GM21526 (cell line): Measurements from ENCODE around the gene RDM1.
"Not testable (repeated sequence)": the region's sequence is repeated elsewhere in the genome, so short reads cannot be mapped to it uniquely, and the experiment has no call there.

Source experiments
- ATAC-seq: cut with Tn5 transposase; IDR thresholded peaks from one replicate; pipeline ENCODE4 v1.9.1; 2021; ENCODE audit warnings: moderate library complexity; ENCODE audit not compliant: unreplicated experiment, low FRiP score

The RDM1 gene, protein sequence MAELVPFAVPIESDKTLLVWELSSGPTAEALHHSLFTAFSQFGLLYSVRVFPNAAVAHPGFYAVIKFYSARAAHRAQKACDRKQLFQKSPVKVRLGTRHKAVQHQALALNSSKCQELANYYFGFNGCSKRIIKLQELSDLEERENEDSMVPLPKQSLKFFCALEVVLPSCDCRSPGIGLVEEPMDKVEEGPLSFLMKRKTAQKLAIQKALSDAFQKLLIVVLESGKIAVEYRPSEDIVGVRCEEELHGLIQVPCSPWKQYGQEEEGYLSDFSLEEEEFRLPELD

GRCh38 chr17:35930211-35931065 lies at the start of gene RDM1:
Gene RDM1, minus strand, starts transcription at chr17:35930773. Its CDS starts 46 bp downstream, at chr17:35930727.
- ATAC-seq, result no peak

- ATAC-seq, result no peak
Measured at GRCh38 chr17:35978346-35978745, 47.8 kb upstream of the RDM1 start.

DNA sequence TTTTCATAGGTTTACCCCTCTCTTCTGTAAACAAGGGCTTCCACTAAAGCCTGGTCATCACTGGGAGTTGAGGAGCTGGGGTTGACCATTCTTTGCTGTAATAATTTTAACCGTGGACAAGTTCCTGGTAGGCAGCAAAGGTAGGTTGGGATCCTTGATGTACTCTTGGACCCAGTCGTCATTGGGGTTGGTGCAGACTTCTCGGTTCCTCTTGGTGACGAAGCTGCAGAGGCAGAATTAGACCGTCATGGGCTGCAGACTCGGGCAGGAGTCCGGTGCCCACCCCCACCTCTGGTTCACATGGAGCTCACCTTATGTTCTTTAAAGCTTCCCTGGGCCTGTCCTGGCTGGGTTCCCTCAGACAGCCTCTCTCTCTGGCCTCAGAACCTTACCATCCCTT lies 46.9 kb upstream of the RDM1 start:
- ATAC-seq, result no peak

DNA sequence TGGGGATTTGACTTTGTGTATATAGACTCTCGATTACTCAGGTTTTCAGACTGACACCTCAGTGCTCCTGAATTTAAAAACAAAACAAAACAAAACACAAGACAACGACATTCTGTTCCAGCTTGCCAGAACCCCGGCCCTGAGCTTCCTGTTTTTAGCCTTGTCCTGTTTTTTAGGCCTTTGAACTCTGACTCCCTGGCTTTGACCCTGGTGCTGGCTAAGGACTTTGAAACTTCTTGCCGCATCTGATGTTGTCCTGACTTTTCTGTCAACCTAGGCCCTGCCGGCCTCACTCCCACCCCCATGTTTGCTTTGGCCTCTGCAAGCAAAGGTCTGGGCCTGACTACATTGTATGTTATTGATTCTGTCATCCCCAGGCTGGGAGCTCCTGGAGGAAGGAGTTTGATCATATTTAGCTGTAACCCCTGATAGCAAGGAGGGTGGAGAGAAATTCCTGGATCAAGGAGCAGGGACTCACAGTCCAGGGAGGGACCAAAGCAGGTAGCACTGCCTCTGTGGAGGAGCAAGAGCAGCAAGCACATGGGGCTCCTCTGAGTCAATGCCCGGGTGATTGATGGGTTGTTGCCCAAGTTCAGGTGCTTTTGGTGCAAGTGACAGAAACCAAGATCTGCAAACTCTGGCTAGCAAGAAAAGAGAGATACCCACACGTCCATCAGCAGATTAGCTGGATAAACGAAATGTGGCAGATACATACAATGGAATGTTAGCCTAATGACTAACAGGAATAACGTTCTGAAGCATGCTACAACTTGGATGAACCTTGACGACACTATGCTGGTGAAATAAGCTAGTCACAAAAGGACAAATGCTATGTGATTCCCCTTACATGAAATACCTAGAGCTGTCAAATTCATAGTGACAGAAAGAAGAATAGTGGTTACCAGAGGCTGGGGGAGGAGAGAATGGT lies 43.0 kb upstream of the RDM1 start:
- ATAC-seq, result no peak

DNA sequence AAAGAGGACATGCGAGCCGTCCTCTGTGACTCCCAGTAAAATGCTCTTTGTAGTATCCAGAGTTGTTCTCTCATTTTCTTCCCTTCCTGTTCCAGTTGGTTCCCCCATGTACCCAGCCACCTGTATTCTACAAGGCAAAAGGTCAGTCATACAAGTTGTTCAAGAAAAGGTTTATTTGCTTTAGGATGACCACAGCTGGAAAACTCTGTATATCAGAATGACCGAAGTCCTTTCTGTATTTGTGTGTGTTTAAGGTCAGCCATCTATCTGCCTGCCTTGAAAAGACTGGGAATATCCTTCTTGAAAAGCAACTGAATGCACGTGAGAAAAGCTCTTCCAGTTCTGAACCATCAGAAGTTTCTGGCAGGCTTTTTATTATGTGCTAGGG lies 42.4 kb upstream of the RDM1 start:
- ATAC-seq, result no peak

- ATAC-seq, result no peak
Measured at GRCh38 chr17:35972535-35972934, 42.0 kb upstream of the RDM1 start.

GRCh38 chr17:35972066-35972465 lies 41.5 kb upstream of the RDM1 start:
- ATAC-seq, result no peak

GRCh38 chr17:35969558-35970380 lies 39.2 kb upstream of the RDM1 start:
- ATAC-seq, result no peak

DNA sequence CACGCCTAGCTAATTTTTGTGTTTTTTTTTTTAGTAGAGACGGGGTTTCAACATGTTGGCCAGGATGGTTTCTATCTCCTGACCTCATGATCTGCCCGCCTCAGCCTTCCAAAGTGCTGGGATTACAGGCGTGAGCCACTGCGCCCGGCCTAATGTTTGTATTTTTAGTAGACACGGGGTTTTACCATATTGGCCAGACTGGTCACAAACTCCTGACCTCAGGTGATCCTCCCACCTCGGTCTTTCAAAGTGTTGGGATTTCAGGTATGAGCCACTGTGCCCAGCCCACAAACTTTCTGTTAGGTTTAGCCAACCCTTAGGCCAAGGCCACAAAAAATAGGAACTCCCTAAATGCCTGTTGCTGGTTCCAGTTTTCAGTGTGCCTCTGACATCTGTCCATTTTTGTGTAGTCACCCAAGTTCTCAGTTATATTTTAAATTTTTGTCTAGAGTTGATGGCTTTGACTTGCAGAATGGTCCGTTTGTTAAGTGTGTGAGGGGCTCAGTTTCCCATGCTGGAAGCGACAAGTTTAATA lies 38.0 kb upstream of the RDM1 start:
- no peak for ATAC-seq

- no peak for ATAC-seq
Measured at GRCh38 chr17:35965272-35965671, 34.7 kb upstream of the RDM1 start.

GRCh38 chr17:35963663-35964062 lies 33.1 kb upstream of the RDM1 start:
- ATAC-seq, result no peak

- no peak for ATAC-seq
Measured at GRCh38 chr17:35953720-35954119, 23.1 kb upstream of the RDM1 start.

- no peak for ATAC-seq
Measured at GRCh38 chr17:35949401-35949800, 18.8 kb upstream of the RDM1 start.

- ATAC-seq, result no peak
Measured at GRCh38 chr17:35948092-35948491, 17.5 kb upstream of the RDM1 start.

DNA sequence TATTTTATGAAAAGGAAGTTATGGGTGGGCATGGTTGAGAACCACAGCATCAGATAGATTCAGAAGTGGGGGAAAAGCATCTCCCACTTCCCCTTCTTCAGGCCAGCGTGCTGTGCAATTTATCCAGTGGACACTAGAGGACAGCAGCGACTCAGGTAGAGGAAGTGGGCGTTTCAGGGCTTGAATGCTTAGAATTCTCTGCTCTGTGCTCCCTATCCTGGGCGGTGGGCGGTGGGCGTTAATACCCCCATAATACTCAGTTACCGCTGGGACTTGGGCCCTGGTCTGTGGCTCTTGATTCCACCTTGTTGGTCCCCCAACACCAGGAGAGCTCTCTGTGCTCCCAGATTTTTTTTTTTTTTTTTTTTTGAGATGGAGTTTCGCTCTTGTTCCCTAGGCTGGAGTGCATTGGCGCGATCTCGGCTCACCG lies 16.6 kb upstream of the RDM1 start:
- no peak for ATAC-seq

- no peak for ATAC-seq
Measured at GRCh38 chr17:35944151-35944550, 13.6 kb upstream of the RDM1 start.

DNA sequence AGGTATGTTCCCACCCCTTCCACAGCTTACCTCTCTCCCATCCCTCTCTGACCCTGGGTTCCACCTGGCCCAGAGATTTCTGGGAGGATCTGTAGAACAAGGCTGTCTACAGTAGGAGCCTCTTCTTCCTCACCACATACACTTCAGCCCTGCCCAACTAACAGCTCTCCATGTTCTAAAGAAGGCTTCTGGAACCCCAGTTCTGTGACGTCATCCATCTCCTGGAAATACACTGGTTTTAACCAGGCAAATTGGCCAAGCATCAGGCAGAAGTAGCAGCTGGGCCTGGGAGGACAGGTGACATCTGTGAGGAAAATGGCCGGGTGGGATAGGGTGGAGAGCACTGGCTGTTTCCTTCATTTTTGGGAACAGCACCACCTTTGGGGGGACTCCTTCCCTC lies 13.0 kb upstream of the RDM1 start, which contains the start of gene LYZL6:
Gene LYZL6, minus strand, starts transcription at position 177 of the 400 bp plus-strand sequence. CDS start 4,357 bp downstream, outside the sequence.
- ATAC-seq, result no peak

DNA sequence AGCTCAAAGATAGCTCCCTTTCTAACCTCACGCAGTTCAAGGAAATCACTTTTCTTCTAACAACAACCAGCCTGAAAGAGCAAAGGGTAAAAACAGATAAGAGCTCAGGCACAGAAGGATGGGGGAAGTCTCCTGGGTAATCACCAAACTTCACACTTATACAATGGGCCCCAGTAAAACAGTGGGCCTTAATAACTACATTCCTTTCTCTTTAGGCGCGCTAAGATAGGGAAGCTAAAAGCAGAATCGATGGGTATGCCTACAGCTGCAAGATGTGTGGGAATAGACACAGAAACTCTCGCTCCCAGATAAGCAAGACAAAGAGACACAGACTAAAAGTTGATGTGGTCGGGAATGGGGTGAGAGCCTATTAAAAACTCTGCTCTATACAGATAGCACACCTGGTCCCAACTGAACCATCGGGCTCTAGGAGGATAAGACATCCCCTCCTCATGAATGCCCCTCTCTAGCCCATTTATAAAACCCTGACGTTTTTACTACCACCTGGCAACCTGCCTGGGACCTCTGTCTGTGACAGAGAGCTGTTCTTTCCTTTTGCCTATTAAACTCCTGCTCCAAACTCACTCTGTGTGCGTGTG lies 12.1 kb upstream of the RDM1 start:
- ATAC-seq, result no peak

- not testable (repeated sequence) for ATAC-seq
Measured at GRCh38 chr17:35938492-35938891, 7.9 kb upstream of the RDM1 start.
